ENCODE data around the gene NDUFA12.
A peak's percentile ranks its signal among the peaks of the same experiment; 100 is the strongest.

Gene NDUFA12

GRCh38 chr12:94970560-94970959, 32.9 kb downstream of the NDUFA12 start:
- H3K4me3 ChIP-seq (ENCODE audit: low read depth, low read length) = no peak overlapping the region
- peaks cover 0 to 7% of the 10 kb centered on the region in 2 experiments; a peak in 2 of 3 replicates for H3K36me3 ChIP-seq (ENCODE audit: control insufficient read depth in 2 of 2, insufficient read depth in 1 of 2, low read length in 2 of 2)
- peaks cover 9% of the 10 kb centered on the region; the same call in 1 of the 2 replicates for H3K4me1 ChIP-seq (ENCODE audit: control insufficient read depth, insufficient read depth, low read length)
- ChIA-PET POLR2A (no interaction called here), CTCF (interaction anchor here (0.5 to 1.1 kb wide), 2 partner anchors 424 to 1984 kb away, joined by 3 read pairs; no protein-coding TSS in a partner anchor)
- no peak for TF ChIP-seq ZNF19 (tag by site-specific recombination; IDR thresholded peaks at IDR 0.05; ENCODE audit: low read depth)
- no peaks in the 10 kb centered on the region for H3K9me3 ChIP-seq (ENCODE audit: control insufficient read depth, insufficient read depth, low read depth, low read length)
- H3K27ac ChIP-seq (ENCODE audit: extremely low read depth, low read depth, low read length) = no peak overlapping the region

DNA sequence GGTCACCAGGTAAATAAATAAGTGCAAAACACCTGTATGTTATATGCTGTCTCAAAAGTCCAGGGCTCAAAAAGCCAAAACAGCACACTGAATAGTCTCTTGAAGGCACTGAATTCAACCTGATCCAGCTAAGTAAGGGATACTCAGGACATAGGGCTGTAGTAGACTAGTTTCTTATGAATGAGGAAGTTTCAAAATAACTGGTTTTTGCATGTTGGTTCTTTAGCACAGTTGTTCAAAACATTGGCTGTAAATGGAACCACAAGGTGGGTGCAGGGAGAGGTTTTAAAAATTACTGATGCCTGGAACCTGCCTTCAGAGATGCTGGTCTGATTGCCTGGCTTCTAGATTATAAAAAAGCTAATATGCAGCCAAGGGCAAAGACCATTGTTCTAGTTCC, 34.1 kb downstream of the NDUFA12 start:
- Histone ChIP-seq H3K9me3 (ENCODE audit: control insufficient read depth, insufficient read depth, low read depth, low read length) (no peaks in the 10 kb centered on the region), H3K27ac (ENCODE audit: extremely low read depth, low read depth, low read length) (no peak overlapping the region), H3K4me3 (ENCODE audit: low read depth, low read length) (no peak overlapping the region), H3K36me3 (ENCODE audit: control insufficient read depth in 2 of 2, insufficient read depth in 1 of 2, low read length in 2 of 2) (peaks cover 0 to 7% of the 10 kb centered on the region in 2 experiments; a peak in 2 of 3 replicates), H3K4me1 (ENCODE audit: control insufficient read depth, insufficient read depth, low read length) (peaks cover 9% of the 10 kb centered on the region; the same call in 1 of the 2 replicates)
- TF ChIP-seq, protein P1, sequence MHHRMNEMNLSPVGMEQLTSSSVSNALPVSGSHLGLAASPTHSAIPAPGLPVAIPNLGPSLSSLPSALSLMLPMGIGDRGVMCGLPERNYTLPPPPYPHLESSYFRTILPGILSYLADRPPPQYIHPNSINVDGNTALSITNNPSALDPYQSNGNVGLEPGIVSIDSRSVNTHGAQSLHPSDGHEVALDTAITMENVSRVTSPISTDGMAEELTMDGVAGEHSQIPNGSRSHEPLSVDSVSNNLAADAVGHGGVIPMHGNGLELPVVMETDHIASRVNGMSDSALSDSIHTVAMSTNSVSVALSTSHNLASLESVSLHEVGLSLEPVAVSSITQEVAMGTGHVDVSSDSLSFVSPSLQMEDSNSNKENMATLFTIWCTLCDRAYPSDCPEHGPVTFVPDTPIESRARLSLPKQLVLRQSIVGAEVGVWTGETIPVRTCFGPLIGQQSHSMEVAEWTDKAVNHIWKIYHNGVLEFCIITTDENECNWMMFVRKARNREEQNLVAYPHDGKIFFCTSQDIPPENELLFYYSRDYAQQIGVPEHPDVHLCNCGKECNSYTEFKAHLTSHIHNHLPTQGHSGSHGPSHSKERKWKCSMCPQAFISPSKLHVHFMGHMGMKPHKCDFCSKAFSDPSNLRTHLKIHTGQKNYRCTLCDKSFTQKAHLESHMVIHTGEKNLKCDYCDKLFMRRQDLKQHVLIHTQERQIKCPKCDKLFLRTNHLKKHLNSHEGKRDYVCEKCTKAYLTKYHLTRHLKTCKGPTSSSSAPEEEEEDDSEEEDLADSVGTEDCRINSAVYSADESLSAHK (tag by site-specific recombination; IDR thresholded peaks at IDR 0.05) = no peak
- TF ChIP-seq MZF1 (tag by site-specific recombination; IDR thresholded peaks at IDR 0.05; ENCODE audit: borderline replicate concordance) = no peak
- no peak for TF ChIP-seq REST (tag by site-specific recombination; IDR thresholded peaks at IDR 0.05)
- POLR2A ChIA-PET = no interaction called here
- CTCF ChIA-PET = interaction anchor here (1.5 kb wide), 1 partner anchor 13 kb away, joined by 6 read pairs; no protein-coding TSS in a partner anchor

DNA sequence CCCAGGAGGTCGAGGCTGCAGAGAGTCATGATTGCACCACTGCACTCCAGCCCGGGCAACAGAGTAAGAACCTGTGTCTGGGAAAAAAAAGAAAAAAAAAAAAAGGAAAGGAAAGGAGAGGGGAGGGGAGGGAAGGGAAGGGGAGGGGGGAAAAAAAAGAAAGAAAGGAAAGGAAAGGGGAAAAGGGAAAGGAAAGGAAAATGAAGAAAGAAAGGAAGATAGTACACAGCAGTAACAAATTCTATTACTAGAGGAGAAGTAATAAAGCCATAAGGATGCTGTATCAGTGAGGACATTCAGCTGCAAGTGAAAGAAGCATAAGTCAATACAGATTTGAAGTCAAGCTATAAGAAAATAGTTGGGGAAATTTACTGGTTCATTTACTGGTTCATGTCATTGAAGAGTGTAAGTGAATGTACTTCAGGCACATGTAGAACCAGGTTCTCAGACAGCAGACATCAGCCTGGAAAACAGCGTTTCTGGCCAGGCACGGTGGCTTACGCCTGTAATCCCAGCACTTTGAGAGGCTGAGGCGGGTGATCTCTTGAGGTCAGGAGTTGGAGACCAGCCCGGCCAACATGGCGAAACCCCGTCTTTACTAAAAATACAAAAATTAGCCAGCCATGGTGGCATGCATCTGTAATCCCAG, 37.4 kb downstream of the NDUFA12 start:
- Histone ChIP-seq H3K9me3 (ENCODE audit: control insufficient read depth, insufficient read depth, low read depth, low read length) (no peaks in the 10 kb centered on the region), H3K4me1 (ENCODE audit: control insufficient read depth, insufficient read depth, low read length) (peaks cover 3% of the 10 kb centered on the region; the same call in 1 of the 2 replicates), H3K27ac (ENCODE audit: extremely low read depth, low read depth, low read length) (no peak overlapping the region), H3K4me3 (ENCODE audit: low read depth, low read length) (no peak overlapping the region), H3K36me3 (ENCODE audit: control insufficient read depth in 2 of 2, insufficient read depth in 1 of 2, low read length in 2 of 2) (peaks cover 0 to 2% of the 10 kb centered on the region in 2 experiments; a peak in 1 of 3 replicates)
- TF ChIP-seq ZFP41 (tag by site-specific recombination; IDR thresholded peaks at IDR 0.05; ENCODE audit: borderline replicate concordance) (no peak), PRDM1 (tag by site-specific recombination; IDR thresholded peaks at IDR 0.05) (peak; percentile 98)
- POLR2A ChIA-PET = no interaction called here
- CTCF ChIA-PET = interaction anchor here (0.7 kb wide), 1 partner anchor 859 kb away, joined by 3 read pairs; no protein-coding TSS in a partner anchor

GRCh38 chr12:94963649-94964048, 39.8 kb downstream of the NDUFA12 start:
- ChIA-PET POLR2A (no interaction called here), CTCF (no interaction called here)
- Histone ChIP-seq H3K9me3 (ENCODE audit: control insufficient read depth, insufficient read depth, low read depth, low read length) (no peaks in the 10 kb centered on the region), H3K4me1 (ENCODE audit: control insufficient read depth, insufficient read depth, low read length) (no peaks in the 10 kb centered on the region), H3K27ac (ENCODE audit: extremely low read depth, low read depth, low read length) (no peak overlapping the region), H3K36me3 (ENCODE audit: control insufficient read depth in 2 of 2, insufficient read depth in 1 of 2, low read length in 2 of 2) (no peaks in the 10 kb centered on the region), H3K4me3 (ENCODE audit: low read depth, low read length) (no peak overlapping the region)
- TF ChIP-seq ZNF549 (tag by site-specific recombination; IDR thresholded peaks at IDR 0.05) = no peak
- no peak for TF ChIP-seq YY1 (tag by site-specific recombination; IDR thresholded peaks at IDR 0.05)
- no peak for TF ChIP-seq SETDB1 (IDR thresholded peaks at IDR 0.05; ENCODE audit: insufficient read length, low read length)
- TF ChIP-seq ZNF76 (tag by site-specific recombination; IDR thresholded peaks at IDR 0.05; ENCODE audit: borderline replicate concordance, low read depth) = no peak
- TF ChIP-seq ZNF248 (tag by site-specific recombination; IDR thresholded peaks at IDR 0.05) = no peak
- TF ChIP-seq ZNF561 (tag by site-specific recombination; IDR thresholded peaks at IDR 0.05; ENCODE audit: borderline replicate concordance) = no peak
- TF ChIP-seq, protein P2, sequence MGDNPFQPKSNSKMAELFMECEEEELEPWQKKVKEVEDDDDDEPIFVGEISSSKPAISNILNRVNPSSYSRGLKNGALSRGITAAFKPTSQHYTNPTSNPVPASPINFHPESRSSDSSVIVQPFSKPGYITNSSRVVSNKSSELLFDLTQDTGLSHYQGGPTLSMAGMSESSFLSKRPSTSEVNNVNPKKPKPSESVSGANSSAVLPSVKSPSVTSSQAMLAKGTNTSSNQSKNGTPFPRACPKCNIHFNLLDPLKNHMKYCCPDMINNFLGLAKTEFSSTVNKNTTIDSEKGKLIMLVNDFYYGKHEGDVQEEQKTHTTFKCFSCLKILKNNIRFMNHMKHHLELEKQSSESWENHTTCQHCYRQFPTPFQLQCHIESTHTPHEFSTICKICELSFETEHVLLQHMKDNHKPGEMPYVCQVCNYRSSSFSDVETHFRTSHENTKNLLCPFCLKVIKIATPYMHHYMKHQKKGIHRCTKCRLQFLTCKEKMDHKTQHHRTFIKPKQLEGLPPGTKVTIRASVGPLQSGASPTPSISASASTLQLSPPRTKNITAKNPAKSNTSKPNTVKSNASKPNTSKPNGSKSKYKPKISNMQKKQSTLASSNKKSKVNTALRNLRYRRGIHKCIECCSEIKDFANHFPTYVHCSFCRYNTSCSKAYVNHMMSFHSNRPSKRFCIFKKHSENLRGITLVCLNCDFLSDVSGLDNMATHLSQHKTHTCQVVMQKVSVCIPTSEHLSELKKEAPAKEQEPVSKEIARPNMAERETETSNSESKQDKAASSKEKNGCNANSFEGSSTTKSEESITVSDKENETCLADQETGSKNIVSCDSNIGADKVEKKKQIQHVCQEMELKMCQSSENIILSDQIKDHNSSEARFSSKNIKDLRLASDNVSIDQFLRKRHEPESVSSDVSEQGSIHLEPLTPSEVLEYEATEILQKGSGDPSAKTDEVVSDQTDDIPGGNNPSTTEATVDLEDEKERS (tag by site-specific recombination; IDR thresholded peaks at IDR 0.05) = no peak
- TF ChIP-seq ZNF707 (tag by site-specific recombination; IDR thresholded peaks at IDR 0.05) = no peak
- TF ChIP-seq, protein P3, sequence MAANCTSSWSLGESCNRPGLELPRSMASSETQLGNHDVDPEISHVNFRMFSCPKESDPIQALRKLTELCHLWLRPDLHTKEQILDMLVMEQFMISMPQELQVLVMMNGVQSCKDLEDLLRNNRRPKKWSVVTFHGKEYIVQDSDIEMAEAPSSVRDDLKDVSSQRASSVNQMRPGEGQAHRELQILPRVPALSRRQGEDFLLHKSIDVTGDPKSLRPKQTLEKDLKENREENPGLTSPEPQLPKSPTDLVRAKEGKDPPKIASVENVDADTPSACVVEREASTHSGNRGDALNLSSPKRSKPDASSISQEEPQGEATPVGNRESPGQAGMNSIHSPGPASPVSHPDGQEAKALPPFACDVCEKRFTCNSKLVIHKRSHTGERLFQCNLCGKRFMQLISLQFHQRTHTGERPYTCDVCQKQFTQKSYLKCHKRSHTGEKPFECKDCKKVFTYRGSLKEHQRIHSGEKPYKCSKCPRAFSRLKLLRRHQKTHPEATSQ (tag by site-specific recombination; IDR thresholded peaks at IDR 0.05) = no peak
